Liver (tissue), 10 donors: ENCODE measurements around the gene CGB5. TPM values are rescaled to one million over a fixed set of nuclear protein-coding genes. Genes with fewer than 3 reads are reported as not detected.

Experiments used
- DNase-seq: peaks from one replicate; pipeline ENCODE4 v3.0.0-alpha.2; 2017; ENCODE audit warnings: low spot score
- H3K27ac ChIP-seq, 2 donors: one replicate each; pipeline ENCODE4 v1.7.0; 2013; ENCODE audit warnings: inconsistent platforms in 2 of 2, low read length in 2 of 2, control low read depth in 1 of 2, low read depth in 1 of 2, mild to moderate bottlenecking in 1 of 2
- H3K27me3 ChIP-seq, 4 donors: one replicate each; pipeline versions ENCODE4 v1.6.1 to v1.7.0; 2013; ENCODE audit warnings: low read length in 3 of 4, inconsistent platforms in 1 of 4, mild to moderate bottlenecking in 1 of 4, moderate library complexity in 1 of 4; ENCODE audit not compliant: control insufficient read depth in 4 of 4, insufficient read depth in 4 of 4
- H3K36me3 ChIP-seq, 4 donors: one replicate each; pipeline versions ENCODE4 v1.6.1 to v1.7.0; 2013; ENCODE audit warnings: low read length in 3 of 4, mild to moderate bottlenecking in 3 of 4, low read depth in 1 of 4, moderate library complexity in 1 of 4; ENCODE audit not compliant: control insufficient read depth in 4 of 4, insufficient read depth in 3 of 4
- H3K4me1 ChIP-seq, 4 donors: one replicate each; pipeline versions ENCODE4 v1.6.1 to v1.7.0; 2013; ENCODE audit warnings: low read length in 3 of 4, mild to moderate bottlenecking in 3 of 4, moderate library complexity in 1 of 4; ENCODE audit not compliant: control insufficient read depth in 4 of 4, insufficient read depth in 4 of 4
- H3K4me3 ChIP-seq, 3 donors: one replicate each; pipeline versions ENCODE4 v1.6.1 to v1.7.0; 2013; ENCODE audit warnings: low read length in 3 of 3, control low read depth in 1 of 3, low read depth in 1 of 3, mild to moderate bottlenecking in 1 of 3
- H3K9ac ChIP-seq, 2 donors: one replicate each; pipeline ENCODE4 v1.7.0; 2013; ENCODE audit warnings: low read length in 2 of 2, mild to moderate bottlenecking in 2 of 2, moderate library complexity in 2 of 2, control low read depth in 1 of 2, low read depth in 1 of 2
- H3K9me3 ChIP-seq, 4 donors: one replicate each; pipeline versions ENCODE4 v1.6.1 to v1.7.0; 2013; ENCODE audit warnings: low read length in 3 of 4; ENCODE audit not compliant: control insufficient read depth in 4 of 4
- FOXA2 ChIP-seq: IDR thresholded peaks from 2 replicates; pipeline ENCODE4 v1.6.1; 2016; ENCODE audit warnings: antibody characterized with exemption
- GABPA ChIP-seq, 2 donors: IDR thresholded peaks in 1 of 2; conservative IDR thresholded peaks in 1 of 2; 2 replicates each; pipeline ENCODE4 v1.6.1; 2016; ENCODE audit warnings: antibody characterized with exemption in 2 of 2, mild to moderate bottlenecking in 1 of 2, moderate library complexity in 1 of 2
- HNF4A ChIP-seq, 2 donors: conservative IDR thresholded peaks; 2 replicates each; pipeline ENCODE4 v1.6.1; 2016; ENCODE audit warnings: antibody characterized with exemption in 2 of 2, mild to moderate bottlenecking in 2 of 2
- JUND ChIP-seq, 2 donors: IDR thresholded peaks; 2 replicates each; pipeline ENCODE4 v1.6.1; 2016; ENCODE audit warnings: antibody characterized with exemption in 2 of 2
- MAX ChIP-seq: IDR thresholded peaks from 2 replicates; pipeline ENCODE4 v1.6.1; 2016; ENCODE audit warnings: antibody characterized with exemption
- NR2F2 ChIP-seq: IDR thresholded peaks from 2 replicates; pipeline ENCODE4 v1.6.1; 2016; ENCODE audit warnings: antibody characterized with exemption
- RXRA ChIP-seq, 2 donors: IDR thresholded peaks; 2 replicates each; pipeline ENCODE4 v1.6.1; 2017 to 2018; ENCODE audit warnings: antibody characterized with exemption in 2 of 2, mild to moderate bottlenecking in 1 of 2
- SP1 ChIP-seq: IDR thresholded peaks from 2 replicates; pipeline ENCODE4 v1.6.1; 2018; ENCODE audit warnings: antibody characterized with exemption, mild to moderate bottlenecking
- TAF1 ChIP-seq: conservative IDR thresholded peaks from 2 replicates; pipeline ENCODE4 v1.6.1; 2016; ENCODE audit warnings: antibody characterized with exemption, mild to moderate bottlenecking
- YY1 ChIP-seq: IDR thresholded peaks from 2 replicates; pipeline ENCODE4 v1.6.1; 2016; ENCODE audit warnings: antibody characterized with exemption, mild to moderate bottlenecking
- ZBTB33 ChIP-seq: IDR thresholded peaks from 2 replicates; pipeline ENCODE4 v1.6.1; 2016; ENCODE audit warnings: antibody characterized with exemption
- WGBS: extraction: QIAGEN DNeasy Blood & Tissue Kit; methylation state at CpG from one replicate; pipeline ENCODE4 v1.1.7; 2013; 5-methylcytosine and 5-hydroxymethylcytosine counted together
- polyA plus RNA-seq, 2 donors: library from polyadenylated mRNA; stranded (reverse) in 1 of 2; unstranded in 1 of 2; fragments of 200-250 nt in 1 of 2; fragments of >200 nt in 1 of 2; fragmentation: Nextera tagmentation in 1 of 2; extraction: Ambion mirVana in 1 of 2; gene quantifications; one replicate each; pipeline versions ENCODE4 v1.2.1 to v1.2.3, GENCODE V29; 2013 to 2015
- small RNA-seq: library from RNA; depleted of rRNA; stranded (forward); fragments of <200 nt; gene quantifications from one replicate; pipeline ENCODE3, GENCODE V24; 2014
- total RNA-seq, 2 donors: library from RNA; depleted of rRNA; stranded (reverse); fragments of >200 nt; gene quantifications; one replicate each; pipeline ENCODE4 v1.2.3, GENCODE V29; 2014
- donor health status: healthy.
- donor health status: healthy.
- donor health status: healthy.
- donor health status: healthy.
- donor health status: healthy.

CGB5 gene
- total and polyA plus RNA-seq, 4 donors = not detected

- TF ChIP-seq MAX (no peak), ZBTB33 (no peak)
Measured at GRCh38 chr19:49091391-49092038, 47.9 kb downstream of the CGB5 start (continued).

- H3K9me3 ChIP-seq = no peaks in the 10 kb centered on the region
- H3K4me3 ChIP-seq = no peak overlapping the region
- H3K9ac ChIP-seq = no peak overlapping the region
- H3K4me1 ChIP-seq = peaks cover 0 to 14% (median 4%) of the 10 kb centered on the region in 4 donors
- H3K27me3 ChIP-seq = no peaks in the 10 kb centered on the region
- no peak overlapping the region for H3K27ac ChIP-seq
- DNase-seq = no peak
- no peak for TF ChIP-seq RXRA (IDR thresholded peaks at IDR 0.05)
- no peak for TF ChIP-seq NR2F2
- TF ChIP-seq JUND (IDR thresholded peaks at IDR 0.05) = no peak
- TF ChIP-seq FOXA2 = no peak
- TF ChIP-seq YY1 = no peak
- TF ChIP-seq ZBTB33 = no peak
- TF ChIP-seq TAF1 = no peak
- TF ChIP-seq MAX = no peak
- TF ChIP-seq HNF4A (conservative IDR thresholded peaks at IDR 0.05) = no peak
- no peak for TF ChIP-seq SP1
- TF ChIP-seq GABPA (IDR thresholded peaks at IDR 0.05 in 1 of 2, conservative IDR thresholded peaks at IDR 0.05 in 1 of 2) = no peak
- H3K36me3 ChIP-seq = peaks cover 18 to 57% (median 37%) of the 10 kb centered on the region in 4 donors
- 96% methylated on average over 6 of the region's 6 CpGs for WGBS
Measured at GRCh38 chr19:49092686-49093085, 49.0 kb downstream of the CGB5 start.

Small RNA genes within 50 kb of the gene (small RNA-seq; reads per million reads assigned to genes)
- not detected for gene MIR6798
- not detected for gene RN7SL708P

Other genes with a start within 250 kb of the CGB5 start
- 1 to 10 TPM; 8.9 to 9.2 TPM for gene BCAT2, start 232.8 kb upstream of the CGB5 start, total RNA-seq
- gene BCAT2, start 232.8 kb upstream of the CGB5 start, polyA plus RNA-seq = 10 to 100 TPM in 1 of 2 donors, 1 to 10 TPM in 1; 7.8 to 35.8 TPM
- gene HSD17B14, start 207.4 kb upstream of the CGB5 start, total RNA-seq = 10 to 100 TPM in 1 of 2 donors, 1 to 10 TPM in 1; 3.7 to 11.2 TPM
- 10 to 100 TPM in 1 of 2 donors, 1 to 10 TPM in 1; 4.9 to 12.6 TPM for gene HSD17B14, start 207.4 kb upstream of the CGB5 start, polyA plus RNA-seq
- gene PLEKHA4, start 175.2 kb upstream of the CGB5 start, total RNA-seq = 1 to 10 TPM; 4.4 to 7.3 TPM
- 10 to 100 TPM in 1 of 2 donors, 1 to 10 TPM in 1; 5.3 to 17.2 TPM for gene PLEKHA4, start 175.2 kb upstream of the CGB5 start, polyA plus RNA-seq
- 10 to 100 TPM; 13.2 to 52.5 TPM for gene PPP1R15A, start 171.4 kb upstream of the CGB5 start, total RNA-seq
- 1 to 10 TPM; 5.6 to 9.3 TPM for gene PPP1R15A, start 171.4 kb upstream of the CGB5 start, polyA plus RNA-seq
- gene TULP2, start 145.1 kb upstream of the CGB5 start, total RNA-seq = under 1 TPM in 1 of 2 donors, not detected in 1; 0.05 TPM
- gene TULP2, start 145.1 kb upstream of the CGB5 start, polyA plus RNA-seq = under 1 TPM; 0.03 to 0.19 TPM
- 100 to 1,000 TPM; 196 to 280 TPM for gene NUCB1, start 143.5 kb upstream of the CGB5 start, total RNA-seq
- gene NUCB1, start 143.5 kb upstream of the CGB5 start, polyA plus RNA-seq = 100 to 1,000 TPM; 186 to 775 TPM
- gene DHDH, start 110.1 kb upstream of the CGB5 start, total RNA-seq = 1 to 10 TPM in 1 of 2 donors, not detected in 1; 1.3 TPM
- gene DHDH, start 110.1 kb upstream of the CGB5 start, polyA plus RNA-seq = under 1 TPM in 1 of 2 donors, not detected in 1; 0.16 TPM
- 10 to 100 TPM; 10.8 to 18.7 TPM for gene BAX, start 89.0 kb upstream of the CGB5 start, total RNA-seq
- gene BAX, start 89.0 kb upstream of the CGB5 start, polyA plus RNA-seq = 10 to 100 TPM; 10.5 to 27.0 TPM
- gene FTL, start 78.5 kb upstream of the CGB5 start, total RNA-seq = 1,000 to 10,000 TPM; 2,528 to 9,360 TPM
- over 10,000 TPM; 15,042 to 16,395 TPM for gene FTL, start 78.5 kb upstream of the CGB5 start, polyA plus RNA-seq
- 1 to 10 TPM; 8.4 to 8.7 TPM for gene GYS1, start 50.5 kb upstream of the CGB5 start, total RNA-seq
- gene GYS1, start 50.5 kb upstream of the CGB5 start, polyA plus RNA-seq = 1 to 10 TPM; 2.6 to 4.2 TPM
- gene RUVBL2, start 50.0 kb upstream of the CGB5 start, total RNA-seq = 10 to 100 TPM; 52.5 to 80.1 TPM
- gene RUVBL2, start 50.0 kb upstream of the CGB5 start, polyA plus RNA-seq = 10 to 100 TPM; 29.6 to 46.7 TPM
- not detected for gene LHB, start 26.8 kb upstream of the CGB5 start, total RNA-seq
- gene LHB, start 26.8 kb upstream of the CGB5 start, polyA plus RNA-seq = not detected
- gene CGB3, start 19.5 kb upstream of the CGB5 start, total RNA-seq = not detected
- gene CGB3, start 19.5 kb upstream of the CGB5 start, polyA plus RNA-seq = not detected
- gene CGB2, start 12.0 kb upstream of the CGB5 start, total RNA-seq = not detected
- gene CGB2, start 12.0 kb upstream of the CGB5 start, polyA plus RNA-seq = not detected
- not detected for gene CGB1, start 7.0 kb upstream of the CGB5 start, total RNA-seq
- gene CGB1, start 7.0 kb upstream of the CGB5 start, polyA plus RNA-seq = not detected
- gene CGB8, start 5.3 kb downstream of the CGB5 start, total RNA-seq = not detected
- not detected for gene CGB8, start 5.3 kb downstream of the CGB5 start, polyA plus RNA-seq
- gene CGB7, start 13.9 kb downstream of the CGB5 start, total RNA-seq = not detected
- not detected for gene CGB7, start 13.9 kb downstream of the CGB5 start, polyA plus RNA-seq
- not detected for gene NTF4, start 21.0 kb downstream of the CGB5 start, total RNA-seq
- not detected for gene NTF4, start 21.0 kb downstream of the CGB5 start, polyA plus RNA-seq
- not detected for gene KCNA7, start 28.9 kb downstream of the CGB5 start, total RNA-seq
- gene KCNA7, start 28.9 kb downstream of the CGB5 start, polyA plus RNA-seq = not detected
- gene SNRNP70, start 41.6 kb downstream of the CGB5 start, total RNA-seq = 100 to 1,000 TPM; 118 to 166 TPM
- gene SNRNP70, start 41.6 kb downstream of the CGB5 start, polyA plus RNA-seq = 10 to 100 TPM; 34.2 to 71.6 TPM
- 1 to 10 TPM; 2.2 to 3.8 TPM for gene LIN7B, start 70.5 kb downstream of the CGB5 start, total RNA-seq
- gene LIN7B, start 70.5 kb downstream of the CGB5 start, polyA plus RNA-seq = 1 to 10 TPM; 2.7 to 3.0 TPM
- gene C19orf73, start 75.3 kb downstream of the CGB5 start, total RNA-seq = 1 to 10 TPM in 1 of 2 donors, under 1 TPM in 1; 0.56 to 1.4 TPM
- 1 to 10 TPM; 1.9 to 2.1 TPM for gene C19orf73, start 75.3 kb downstream of the CGB5 start, polyA plus RNA-seq
- gene PPFIA3, start 75.7 kb downstream of the CGB5 start, total RNA-seq = 1 to 10 TPM; 1.5 to 2.1 TPM
- 1 to 10 TPM; 2.6 to 4.6 TPM for gene PPFIA3, start 75.7 kb downstream of the CGB5 start, polyA plus RNA-seq
- 1 to 10 TPM; 1.2 TPM for gene HRC, start 111.5 kb downstream of the CGB5 start, total RNA-seq
- gene HRC, start 111.5 kb downstream of the CGB5 start, polyA plus RNA-seq = under 1 TPM; 0.25 to 0.51 TPM
- 10 to 100 TPM in 1 of 2 donors, 1 to 10 TPM in 1; 8.1 to 11.0 TPM for gene TRPM4, start 113.9 kb downstream of the CGB5 start, total RNA-seq
- gene TRPM4, start 113.9 kb downstream of the CGB5 start, polyA plus RNA-seq = 10 to 100 TPM; 15.4 to 31.2 TPM